ENCODE results near the gene CCDC134. TPM values are rescaled to one million over a fixed set of nuclear protein-coding genes. Genes with fewer than 3 reads are reported as not detected.

Gene CCDC134
- total RNA-seq, 4 donors from 2014 or later: 10.1 to 22.0 (median 15.2) TPM

DNA sequence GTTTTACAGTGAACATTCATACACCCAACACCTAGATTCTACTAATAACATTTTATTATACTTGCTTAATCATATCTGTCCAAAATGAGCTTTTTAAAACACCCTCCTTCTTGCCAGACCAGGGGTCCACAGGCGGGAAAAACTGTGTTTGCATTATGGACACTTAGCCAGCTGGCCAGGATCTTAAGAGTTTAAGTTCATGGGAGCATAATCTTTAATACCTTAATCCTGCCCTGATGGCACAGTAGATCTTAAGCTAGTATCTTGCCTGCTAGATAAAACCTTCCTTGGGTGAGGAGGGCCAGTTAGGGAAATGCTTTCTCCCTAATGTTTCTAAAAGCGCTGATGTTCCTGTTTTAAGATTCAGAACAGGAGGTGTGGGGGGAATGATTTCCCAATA, 13.1 kb upstream of the CCDC134 start:
- no peaks in the 10 kb centered on the region for H3K9me3 ChIP-seq
- H3K4me1 ChIP-seq: no peaks in the 10 kb centered on the region
- H3K27ac ChIP-seq: no peak overlapping the region
- no peak for TF ChIP-seq POLR2AphosphoS5 (IDR thresholded peaks at IDR 0.05)
- TF ChIP-seq, protein P1, sequence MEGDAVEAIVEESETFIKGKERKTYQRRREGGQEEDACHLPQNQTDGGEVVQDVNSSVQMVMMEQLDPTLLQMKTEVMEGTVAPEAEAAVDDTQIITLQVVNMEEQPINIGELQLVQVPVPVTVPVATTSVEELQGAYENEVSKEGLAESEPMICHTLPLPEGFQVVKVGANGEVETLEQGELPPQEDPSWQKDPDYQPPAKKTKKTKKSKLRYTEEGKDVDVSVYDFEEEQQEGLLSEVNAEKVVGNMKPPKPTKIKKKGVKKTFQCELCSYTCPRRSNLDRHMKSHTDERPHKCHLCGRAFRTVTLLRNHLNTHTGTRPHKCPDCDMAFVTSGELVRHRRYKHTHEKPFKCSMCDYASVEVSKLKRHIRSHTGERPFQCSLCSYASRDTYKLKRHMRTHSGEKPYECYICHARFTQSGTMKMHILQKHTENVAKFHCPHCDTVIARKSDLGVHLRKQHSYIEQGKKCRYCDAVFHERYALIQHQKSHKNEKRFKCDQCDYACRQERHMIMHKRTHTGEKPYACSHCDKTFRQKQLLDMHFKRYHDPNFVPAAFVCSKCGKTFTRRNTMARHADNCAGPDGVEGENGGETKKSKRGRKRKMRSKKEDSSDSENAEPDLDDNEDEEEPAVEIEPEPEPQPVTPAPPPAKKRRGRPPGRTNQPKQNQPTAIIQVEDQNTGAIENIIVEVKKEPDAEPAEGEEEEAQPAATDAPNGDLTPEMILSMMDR (IDR thresholded peaks at IDR 0.05): no peak
- TF ChIP-seq POLR2A (IDR thresholded peaks at IDR 0.05): no peak
- no peak for TF ChIP-seq EP300 (IDR thresholded peaks at IDR 0.05)
- DNase-seq (ENCODE audit: low spot score in 2 of 2): no peak
- 86% methylated on average over 2 of the region's 2 CpGs for WGBS
- no peak overlapping the region for H3K4me3 ChIP-seq
- no peaks in the 10 kb centered on the region for H3K36me3 ChIP-seq
- H3K27me3 ChIP-seq: no peaks in the 10 kb centered on the region

DNA sequence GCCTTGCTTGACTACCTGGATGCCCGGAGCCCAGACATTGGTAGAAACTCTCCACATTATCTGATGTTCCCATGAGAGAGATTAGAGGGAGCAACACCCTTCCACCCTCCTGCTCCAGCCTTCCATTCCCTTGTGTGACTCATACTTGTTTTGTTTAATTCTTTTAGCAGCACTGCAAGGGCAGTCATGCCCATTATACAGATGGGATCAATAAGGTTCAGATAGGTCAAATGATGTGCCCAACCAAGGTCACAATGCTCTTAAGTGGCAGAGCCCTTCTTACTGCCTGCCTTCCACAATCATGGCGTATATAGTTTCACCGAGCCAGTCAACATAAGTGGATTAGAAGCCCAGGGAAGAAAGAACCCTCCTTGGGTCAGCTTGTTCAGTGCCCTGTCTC, 6.6 kb upstream of the CCDC134 start:
- TF ChIP-seq POLR2AphosphoS5 (IDR thresholded peaks at IDR 0.05): no peak
- no peak for TF ChIP-seq EP300 (IDR thresholded peaks at IDR 0.05)
- TF ChIP-seq POLR2A (IDR thresholded peaks at IDR 0.05): no peak
- TF ChIP-seq, protein P1 (IDR thresholded peaks at IDR 0.05): no peak
- no peaks in the 10 kb centered on the region for H3K27me3 ChIP-seq

DNA sequence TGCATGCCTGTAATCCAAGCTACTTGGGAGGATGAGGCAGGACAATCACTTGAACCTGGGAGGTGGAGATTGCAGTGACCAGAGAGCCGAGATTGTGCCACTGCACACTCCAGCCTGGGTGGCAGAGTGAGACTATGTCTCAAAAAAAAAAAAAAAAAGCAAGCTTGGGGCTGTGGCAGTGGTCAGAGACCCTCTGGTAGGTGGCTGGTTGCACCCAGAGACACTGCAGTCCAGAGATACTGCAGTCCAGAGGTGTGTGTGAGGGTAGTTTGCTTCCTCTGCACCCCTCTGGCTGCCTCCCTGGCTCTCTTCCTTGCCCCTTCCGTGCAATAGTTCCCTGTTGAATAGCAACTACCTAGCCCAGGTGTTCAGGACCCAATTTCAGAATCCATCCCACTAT, 1.7 kb upstream of the CCDC134 start:
- DNase-seq (ENCODE audit: low spot score in 2 of 2): no peak
- no peaks in the 10 kb centered on the region for H3K27me3 ChIP-seq
- WGBS: 95% methylated on average over 2 of the region's 2 CpGs
- no peak overlapping the region for H3K4me3 ChIP-seq
- H3K27ac ChIP-seq: no peak overlapping the region
- peaks cover 31% of the 10 kb centered on the region for H3K4me1 ChIP-seq
- no peaks in the 10 kb centered on the region for H3K36me3 ChIP-seq
- no peaks in the 10 kb centered on the region for H3K9me3 ChIP-seq
- TF ChIP-seq, protein P1 (IDR thresholded peaks at IDR 0.05): no peak
- TF ChIP-seq POLR2A (IDR thresholded peaks at IDR 0.05) (no peak), EP300 (IDR thresholded peaks at IDR 0.05) (no peak)

More for the DNA sequence above, 6.6 kb upstream of the CCDC134 start:
- H3K9me3 ChIP-seq: no peaks in the 10 kb centered on the region
- H3K27ac ChIP-seq: no peak overlapping the region
- no peaks in the 10 kb centered on the region for H3K36me3 ChIP-seq
- no peak for DNase-seq (ENCODE audit: low spot score in 2 of 2)
- WGBS: 98% methylated on average over 3 of the region's 3 CpGs
- no peaks in the 10 kb centered on the region for H3K4me1 ChIP-seq
- H3K4me3 ChIP-seq: no peak overlapping the region

DNA sequence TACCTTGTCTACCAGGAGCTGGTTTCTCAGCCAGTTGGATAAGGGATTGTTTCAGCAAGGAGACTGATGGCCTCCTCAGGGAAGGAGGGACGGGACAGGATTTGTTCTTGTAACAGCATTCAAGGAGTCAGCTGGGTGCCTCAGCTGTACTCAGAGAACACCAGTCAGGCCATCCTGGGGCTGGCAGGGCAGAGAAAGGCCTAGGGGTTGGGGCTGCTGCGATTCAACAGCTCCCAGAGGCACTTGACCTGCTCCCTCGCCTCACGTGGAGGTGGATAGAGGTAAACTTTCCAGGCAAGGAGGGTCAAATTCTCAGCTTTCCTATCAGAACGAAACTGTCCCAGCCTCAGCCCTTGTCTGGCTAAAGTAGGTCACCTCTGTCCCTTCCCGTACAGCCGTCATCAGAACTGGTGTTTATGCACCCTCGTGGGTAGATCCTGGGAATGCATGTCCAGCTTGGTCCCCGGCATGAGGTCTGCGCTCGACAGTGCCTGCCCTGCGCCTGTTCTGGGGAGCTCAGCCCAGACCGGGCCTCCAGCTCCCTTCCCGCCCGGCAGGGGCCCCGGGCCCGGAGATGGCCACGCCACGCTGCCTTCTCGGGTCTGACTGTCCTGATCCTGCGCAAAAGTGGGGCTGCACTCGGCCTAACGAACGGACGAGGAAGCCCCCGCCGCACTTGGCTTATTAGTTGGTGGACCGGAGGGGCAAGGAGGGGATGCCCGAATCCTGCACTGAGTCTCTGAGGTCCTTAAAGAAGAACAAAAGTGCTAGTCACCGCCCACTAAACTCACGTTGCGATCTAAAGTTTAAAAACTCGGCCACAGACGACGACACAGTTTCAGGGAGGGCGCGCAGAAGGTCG, 762 bp upstream of the CCDC134 start:
- TF ChIP-seq, protein P1 (IDR thresholded peaks at IDR 0.05): no peak
- TF ChIP-seq EP300 (IDR thresholded peaks at IDR 0.05): no peak
- no peak for TF ChIP-seq POLR2A (IDR thresholded peaks at IDR 0.05)
- no peak for TF ChIP-seq POLR2AphosphoS5 (IDR thresholded peaks at IDR 0.05)
- DNase-seq (ENCODE audit: low spot score in 2 of 2): peak; percentile 61 to 81
- peak overlapping the region; percentile 81 for H3K4me3 ChIP-seq
- no peaks in the 10 kb centered on the region for H3K36me3 ChIP-seq
- WGBS: 13% methylated on average over 26 of the region's 38 CpGs
- peak overlapping the region; percentile 84 for H3K27ac ChIP-seq
- no peaks in the 10 kb centered on the region for H3K27me3 ChIP-seq
- no peaks in the 10 kb centered on the region for H3K9me3 ChIP-seq
- peaks cover 31% of the 10 kb centered on the region for H3K4me1 ChIP-seq

DNA sequence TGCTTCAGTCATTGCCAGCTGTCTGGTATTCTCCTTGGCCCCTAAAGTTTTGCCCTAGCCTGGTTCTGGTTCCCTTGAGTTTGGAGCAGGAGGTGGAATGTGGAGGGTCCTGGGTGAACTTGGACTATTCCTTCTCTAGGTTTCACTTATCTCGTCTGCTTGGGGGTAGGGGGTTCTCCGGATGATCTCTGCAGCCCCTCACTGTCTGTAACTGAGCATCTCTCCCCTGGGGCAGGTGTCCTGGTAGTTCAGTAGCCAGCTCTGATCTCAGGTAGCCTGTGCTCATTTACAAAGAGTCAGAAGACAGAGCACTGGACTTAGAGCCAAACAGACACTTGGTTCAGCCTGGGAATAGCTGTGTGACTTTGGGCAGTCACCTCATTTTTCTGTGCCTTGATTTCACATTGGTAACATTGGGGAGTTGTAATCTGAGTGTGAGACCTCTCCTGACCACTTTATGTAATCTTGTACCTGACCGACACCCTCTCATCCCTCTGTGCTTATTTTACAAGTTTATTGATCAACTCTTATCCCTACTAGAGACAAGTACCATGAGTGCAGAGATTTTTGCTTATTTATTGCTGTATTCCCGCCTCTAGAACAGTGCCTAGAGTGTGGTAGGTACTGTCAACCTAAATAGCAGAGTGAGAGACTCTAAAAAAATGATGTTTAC, 804 bp downstream of the CCDC134 start:
- peak overlapping the region; percentile 84 for H3K27ac ChIP-seq
- WGBS: 23% methylated on average over 4 of the region's 4 CpGs
- TF ChIP-seq POLR2AphosphoS5 (IDR thresholded peaks at IDR 0.05): no peak
- TF ChIP-seq, protein P1 (IDR thresholded peaks at IDR 0.05): no peak
- no peak for TF ChIP-seq POLR2A (IDR thresholded peaks at IDR 0.05)
- no peak for TF ChIP-seq EP300 (IDR thresholded peaks at IDR 0.05)
- H3K4me3 ChIP-seq: peak overlapping the region; percentile 81
- H3K27me3 ChIP-seq: no peaks in the 10 kb centered on the region
- no peaks in the 10 kb centered on the region for H3K36me3 ChIP-seq
- no peaks in the 10 kb centered on the region for H3K9me3 ChIP-seq
- H3K4me1 ChIP-seq: peaks cover 31% of the 10 kb centered on the region
- DNase-seq (ENCODE audit: low spot score in 2 of 2): no peak

Measured in suprapubic skin (tissue), 4 donors.